Fibroblast of peridontal ligament (primary cell): ENCODE results near the gene CNTNAP5.

Experiments used
- DNase-seq: peaks from one replicate; pipeline ENCODE4 v3.0.0-alpha.2; 2010; ENCODE audit errors: extremely low read depth

Gene CNTNAP5

DNA sequence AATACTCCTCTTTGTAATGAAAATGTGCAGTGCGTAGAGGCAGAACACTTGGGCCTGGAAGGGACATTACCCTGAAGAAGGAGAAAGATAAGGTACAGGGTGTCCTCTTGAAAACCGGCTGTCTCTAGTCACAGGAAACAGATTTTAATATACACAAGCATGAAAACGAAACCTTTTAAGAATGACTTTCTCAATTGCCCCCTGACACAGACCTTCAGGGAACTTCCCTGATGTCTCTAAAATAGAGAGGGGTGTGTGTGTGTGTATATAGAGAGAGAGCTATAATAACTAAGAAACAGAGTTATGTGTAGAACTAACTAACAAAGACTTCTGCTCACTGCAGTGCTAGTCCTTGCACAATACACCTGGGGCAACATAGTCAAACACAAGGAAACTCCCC lies 780.0 kb downstream of the CNTNAP5 start:
- no peak for DNase-seq

- DNase-seq = peak; percentile 13
Measured at GRCh38 chr2:124810132-124810531, 785.0 kb downstream of the CNTNAP5 start.

- no peak for DNase-seq
Measured at GRCh38 chr2:124814968-124815745, 790.1 kb downstream of the CNTNAP5 start.

GRCh38 chr2:124816007-124816406 lies 790.9 kb downstream of the CNTNAP5 start:
- no peak for DNase-seq

DNA sequence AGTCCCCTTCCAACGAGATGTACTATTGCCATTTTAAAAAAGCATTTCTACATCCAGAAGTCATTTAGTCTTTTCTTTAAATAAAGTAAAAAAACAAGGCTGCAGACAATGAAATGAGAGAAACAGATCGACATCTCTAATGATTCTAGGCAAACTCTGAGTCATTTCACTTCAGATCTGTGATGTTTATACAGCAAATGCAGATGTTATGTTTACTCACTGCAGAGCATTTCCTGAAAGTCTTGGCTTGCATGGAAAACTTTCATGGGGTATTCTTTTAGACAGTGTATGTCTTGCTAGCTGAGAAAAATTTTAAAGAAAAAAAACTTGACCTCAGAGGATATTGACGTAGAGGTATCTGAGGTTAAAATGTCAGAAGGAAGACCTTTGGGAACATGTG lies 797.4 kb downstream of the CNTNAP5 start:
- no peak for DNase-seq

- no peak for DNase-seq
Measured at GRCh38 chr2:124824441-124824840, 799.4 kb downstream of the CNTNAP5 start.

GRCh38 chr2:124832521-124832920 lies 807.4 kb downstream of the CNTNAP5 start:
- peak; percentile 8 for DNase-seq

- no peak for DNase-seq
Measured at GRCh38 chr2:124834331-124834730, 809.2 kb downstream of the CNTNAP5 start.

GRCh38 chr2:124835331-124835730 lies 810.2 kb downstream of the CNTNAP5 start:
- no peak for DNase-seq

DNA sequence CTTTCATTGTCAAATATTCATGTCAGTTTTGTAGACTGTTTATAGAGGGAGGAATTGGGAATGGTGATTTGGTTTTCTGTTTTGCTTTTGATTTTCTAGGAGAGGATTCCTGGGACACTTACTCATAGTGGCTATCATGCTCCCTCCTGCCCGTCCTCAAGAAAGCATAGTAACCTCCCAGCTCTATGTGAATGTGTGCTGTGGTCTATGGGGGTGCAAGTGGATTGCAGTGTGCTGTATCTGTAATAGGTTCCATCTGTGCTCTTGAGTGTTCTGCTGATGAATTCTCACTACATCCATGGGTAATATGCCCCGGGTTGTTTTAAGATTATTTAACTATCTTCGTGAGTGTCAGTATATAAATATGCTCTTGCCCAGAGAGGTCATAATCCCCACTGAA lies 811.3 kb downstream of the CNTNAP5 start:
- peak; percentile 94 for DNase-seq

- DNase-seq = no peak
Measured at GRCh38 chr2:124837496-124837895, 812.4 kb downstream of the CNTNAP5 start.

DNA sequence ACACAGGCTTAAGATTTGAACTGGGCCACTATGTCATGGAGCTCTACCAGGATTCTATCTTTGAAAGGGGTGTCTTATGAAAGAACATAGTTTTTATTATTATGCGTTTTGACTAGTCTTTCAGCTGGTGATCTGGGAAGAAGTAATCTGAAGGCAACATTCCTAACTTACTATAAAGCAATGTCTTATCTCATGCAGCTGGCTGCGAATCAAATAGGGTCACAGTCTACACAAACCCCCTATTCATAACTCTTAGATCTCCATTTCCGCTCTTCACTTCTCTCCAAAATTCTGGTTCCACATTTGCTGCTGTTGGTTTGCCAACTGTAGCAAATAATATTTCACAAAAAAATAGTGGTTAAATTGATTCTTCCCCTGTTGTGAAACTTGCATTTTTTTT lies 813.3 kb downstream of the CNTNAP5 start:
- DNase-seq = no peak

DNA sequence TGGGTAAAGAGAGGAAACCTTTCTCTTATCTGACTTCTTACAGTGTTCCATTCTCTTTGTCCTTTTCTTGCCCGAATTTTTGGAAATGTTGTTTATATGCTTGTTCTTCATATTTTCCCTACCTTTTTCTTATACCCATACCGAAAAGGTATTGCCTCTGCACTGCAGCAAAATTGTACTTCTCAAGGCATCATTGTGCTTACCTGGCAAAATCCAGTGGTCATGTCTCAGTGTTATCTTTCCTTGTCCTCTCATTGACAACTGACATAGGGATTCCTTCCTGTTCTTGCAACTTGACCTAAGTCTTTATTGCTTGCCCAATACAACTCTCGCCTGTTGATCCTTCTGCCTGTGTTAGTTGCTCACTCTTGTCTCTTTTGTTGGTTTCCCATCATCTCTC lies 842.2 kb downstream of the CNTNAP5 start:
- no peak for DNase-seq

DNA sequence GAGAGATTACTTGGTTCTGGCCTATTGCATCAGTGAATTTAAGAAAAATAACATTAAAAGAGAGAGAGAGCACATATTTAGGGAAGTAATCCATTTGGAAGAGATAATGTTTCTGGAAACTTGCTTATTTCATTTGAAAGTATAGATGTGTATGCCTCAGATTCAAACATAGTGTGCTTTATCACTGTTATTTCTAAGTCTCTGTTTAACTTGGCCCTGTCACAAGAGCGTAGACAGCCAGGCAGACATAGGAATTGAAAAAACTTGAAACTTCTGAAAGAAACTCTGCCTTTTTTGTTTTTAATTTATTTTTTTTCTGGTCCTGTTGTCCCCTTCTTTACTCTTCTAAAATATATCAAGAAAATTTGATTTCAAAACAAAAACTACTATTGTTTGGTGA lies 849.1 kb downstream of the CNTNAP5 start:
- DNase-seq = peak; percentile 7

GRCh38 chr2:124874676-124875075 lies 849.6 kb downstream of the CNTNAP5 start:
- no peak for DNase-seq

DNA sequence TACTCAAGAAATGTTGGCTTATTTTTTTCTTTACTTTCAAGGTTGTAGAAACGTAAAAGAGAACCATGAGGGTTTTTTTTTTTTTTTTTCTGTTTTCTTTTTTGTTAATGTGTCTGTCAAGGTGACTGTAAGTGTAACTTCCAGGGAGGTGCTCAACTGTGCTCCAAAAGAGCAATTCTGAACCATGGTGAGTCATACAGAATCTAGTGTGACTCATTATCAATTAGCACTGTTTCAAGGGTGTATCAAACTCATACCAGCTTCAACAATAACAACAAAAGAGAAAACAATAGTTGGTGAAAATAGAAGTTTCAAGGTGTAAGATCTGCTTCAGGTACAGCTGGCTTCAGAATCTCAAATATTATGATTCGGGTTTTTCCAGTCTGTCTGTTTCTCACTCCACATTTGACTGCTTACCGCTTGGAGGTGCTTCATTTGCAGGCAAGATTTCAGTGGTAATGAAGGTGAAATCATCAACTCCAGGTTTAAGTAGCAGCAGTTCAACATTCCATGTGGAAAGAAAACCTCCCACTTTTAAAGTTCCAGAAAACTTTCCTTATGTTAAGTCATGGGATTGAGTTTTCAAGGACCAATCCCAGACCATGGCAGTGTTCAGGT lies 850.6 kb downstream of the CNTNAP5 start:
- DNase-seq = no peak

- peak; percentile 60 for DNase-seq
Measured at GRCh38 chr2:124877141-124877577, 852.1 kb downstream of the CNTNAP5 start.

- no peak for DNase-seq
Measured at GRCh38 chr2:124879640-124880039, 854.6 kb downstream of the CNTNAP5 start.

DNA sequence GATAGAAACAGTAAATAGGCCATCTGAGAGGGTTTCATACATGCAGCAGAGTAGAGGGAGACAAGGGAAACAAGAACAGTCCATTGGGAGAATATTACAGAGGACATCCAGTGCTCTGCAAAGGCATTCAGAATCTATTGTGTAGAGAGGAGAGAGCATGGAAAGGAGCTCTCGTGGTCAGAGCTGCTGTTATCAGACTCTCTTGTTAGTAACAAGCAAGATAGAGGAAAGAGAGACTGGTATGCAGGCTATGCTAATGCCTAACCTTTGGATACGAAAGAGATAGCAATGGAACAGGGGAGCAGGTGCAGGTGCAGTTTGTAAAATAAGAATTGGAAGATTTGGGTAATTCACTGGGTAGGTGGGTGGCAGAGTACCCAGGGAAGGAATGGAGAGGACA lies 855.9 kb downstream of the CNTNAP5 start:
- no peak for DNase-seq

- no peak for DNase-seq
Measured at GRCh38 chr2:124882423-124882822, 857.3 kb downstream of the CNTNAP5 start.

GRCh38 chr2:124883595-124883994 lies 858.5 kb downstream of the CNTNAP5 start:
- no peak for DNase-seq

- DNase-seq = peak; percentile 52
Measured at GRCh38 chr2:124884315-124884714, 859.2 kb downstream of the CNTNAP5 start.

DNA sequence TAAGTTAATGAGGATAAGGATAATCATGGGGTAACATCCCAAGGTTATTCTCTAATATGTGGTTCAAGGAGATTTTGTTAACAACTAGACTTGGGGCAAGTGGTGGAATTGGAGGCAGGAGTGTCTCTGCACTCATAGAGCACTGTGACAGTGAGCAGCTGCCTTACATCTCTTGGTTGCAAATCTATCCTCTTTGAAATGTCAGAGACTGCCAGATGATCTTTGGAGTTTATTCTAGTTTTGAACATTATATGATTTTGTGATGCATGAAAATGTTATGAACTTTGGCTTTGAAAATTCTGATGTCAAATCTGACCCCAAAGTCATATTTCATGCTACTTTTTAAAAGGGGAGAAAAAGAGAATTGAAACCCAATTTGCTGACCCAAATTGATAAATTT lies 861.1 kb downstream of the CNTNAP5 start:
- no peak for DNase-seq
